M059J (cell line): Measurements from ENCODE around the gene LRRC28. TPM values are rescaled to one million over a fixed set of nuclear protein-coding genes. Genes with fewer than 3 reads are reported as not detected.
"Not testable (repeated sequence)": the region's sequence is repeated elsewhere in the genome, so short reads cannot be mapped to it uniquely, and the experiment has no call there.

Source experiments
- DNase-seq: peaks from one replicate; pipeline ENCODE4 v3.0.0-alpha.2; 2012; ENCODE audit warnings: low read depth
- total RNA-seq: library from RNA; depleted of rRNA; stranded (reverse); fragments of >200 nt; shearing (Covaris generic); gene quantifications from 2 replicates; pipeline ENCODE4 v1.2.3, GENCODE V29; 2014

The LRRC28 gene
- total RNA-seq, 1 experiment from 2014 or later, result 19.9 TPM

DNA sequence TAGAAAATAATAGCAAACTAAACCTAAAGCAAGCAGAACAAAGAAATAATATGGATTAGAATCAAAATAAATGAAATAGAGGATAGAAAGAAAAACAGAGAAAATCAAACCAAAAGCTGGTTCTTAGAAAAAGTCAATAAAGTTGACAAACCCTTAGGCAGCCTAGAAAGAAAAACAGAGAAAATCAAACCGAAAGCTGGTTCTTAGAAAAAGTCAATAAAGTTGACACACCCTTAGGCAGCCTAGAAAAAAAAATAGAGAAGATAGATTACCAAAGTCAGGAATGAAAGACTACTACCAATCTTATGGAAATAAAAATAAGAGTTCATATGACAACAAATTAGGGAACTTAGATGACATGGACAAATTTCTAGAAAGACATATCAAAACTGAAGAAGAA lies 142.4 kb downstream of the LRRC28 start:
- DNase-seq, result no peak

- no peak for DNase-seq
These were observed 145.1 kb downstream of the LRRC28 start for GRCh38 chr15:99396375-99396774.

DNA sequence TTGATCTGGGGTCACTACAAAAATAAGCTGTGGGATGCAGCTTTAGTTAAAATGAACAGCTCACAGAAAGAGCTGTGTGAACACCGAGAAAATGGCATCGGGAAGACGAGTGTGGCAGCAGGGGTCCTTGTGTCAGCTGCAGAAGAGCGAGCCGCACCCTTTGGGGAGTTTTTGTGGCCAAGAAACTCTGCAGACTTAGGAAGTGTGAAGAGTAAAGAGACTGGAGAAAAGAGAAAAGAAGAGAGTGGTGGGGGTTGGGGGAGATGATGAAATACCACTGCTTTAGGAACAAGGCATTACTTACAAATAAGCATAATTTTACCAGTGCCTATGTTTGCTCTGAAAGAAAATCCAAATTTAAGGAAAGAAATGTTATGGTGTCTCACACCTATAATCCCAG lies 147.8 kb downstream of the LRRC28 start:
- no peak for DNase-seq

DNA sequence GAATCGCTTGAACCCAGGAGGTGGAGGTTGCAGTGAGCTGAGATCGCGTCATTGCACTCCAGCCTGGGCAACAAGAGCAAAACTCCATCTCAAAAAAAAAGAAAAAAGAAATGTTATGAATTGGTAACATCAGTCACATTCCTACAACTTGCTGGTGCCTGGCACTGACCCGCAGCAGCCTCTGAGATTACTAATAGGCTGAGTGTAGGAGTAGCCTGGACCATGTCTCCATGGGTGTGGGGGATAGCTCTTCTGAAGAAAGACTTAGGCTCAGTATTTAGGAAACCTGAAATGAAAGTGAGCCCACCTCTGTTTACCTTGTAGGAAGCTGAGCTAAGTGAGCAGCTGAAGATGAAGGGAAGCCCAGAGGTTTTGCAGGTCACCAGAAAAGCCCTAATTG lies 148.3 kb downstream of the LRRC28 start:
- no peak for DNase-seq

GRCh38 chr15:99401216-99401615 lies 149.9 kb downstream of the LRRC28 start:
- DNase-seq, result not testable (repeated sequence)

DNA sequence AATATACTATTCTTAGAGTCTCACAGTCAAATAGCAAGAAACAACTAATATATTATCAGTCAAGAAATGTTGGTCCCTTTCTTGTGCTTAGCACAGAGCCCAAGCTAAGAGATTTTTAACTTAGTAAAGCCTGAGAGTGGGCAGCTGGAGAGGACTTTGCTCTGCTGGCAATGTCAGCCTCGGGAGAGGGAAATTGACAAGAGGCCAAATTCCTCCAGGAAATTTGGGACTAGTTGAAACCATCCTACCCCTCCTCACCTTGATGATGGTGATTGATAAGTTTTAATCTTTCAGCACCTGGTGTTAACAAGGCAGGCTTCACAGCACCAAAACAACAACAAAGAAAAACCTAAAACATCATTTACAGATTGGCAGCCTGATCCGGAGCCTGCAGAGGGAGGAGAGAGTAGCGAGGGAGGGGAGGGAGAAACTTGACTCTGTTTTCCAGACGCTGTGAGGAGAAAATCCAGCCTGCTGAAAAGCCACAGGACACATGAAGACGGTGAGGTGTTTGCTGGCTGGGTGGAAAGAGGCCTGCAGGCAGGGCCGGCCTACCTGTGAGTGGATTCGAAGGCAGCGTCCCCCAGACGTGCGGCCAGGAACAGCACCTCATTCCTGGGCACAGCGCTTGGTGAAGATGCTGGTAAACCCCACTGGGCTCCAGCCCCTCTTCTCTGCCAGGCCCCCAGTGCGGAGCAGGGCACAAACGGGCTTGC lies 150.9 kb downstream of the LRRC28 start:
- DNase-seq, result no peak

DNA sequence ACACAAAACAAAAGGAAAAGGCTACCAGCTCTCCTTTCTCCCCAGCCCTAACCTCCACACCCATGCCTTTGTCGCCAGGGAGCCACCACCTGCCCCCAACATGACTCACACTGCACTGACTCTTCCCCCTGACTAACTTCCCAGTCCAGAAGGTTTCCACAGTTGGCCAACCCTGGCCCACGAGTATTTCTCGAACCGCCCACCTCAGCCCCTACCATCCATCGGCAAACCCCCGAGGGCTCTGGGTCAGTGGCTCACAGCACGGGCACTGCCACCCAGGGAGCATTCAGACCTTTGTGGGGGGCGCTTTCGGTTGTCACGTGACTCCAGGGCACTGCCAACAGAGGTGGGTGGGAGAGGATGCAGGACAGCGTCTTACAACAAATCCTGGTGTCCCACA lies 152.3 kb downstream of the LRRC28 start:
- DNase-seq, result peak; percentile 26

GRCh38 chr15:99404454-99404853 lies 153.2 kb downstream of the LRRC28 start:
- no peak for DNase-seq

- DNase-seq, result no peak
These were observed 154.8 kb downstream of the LRRC28 start for GRCh38 chr15:99406120-99406519.

DNA sequence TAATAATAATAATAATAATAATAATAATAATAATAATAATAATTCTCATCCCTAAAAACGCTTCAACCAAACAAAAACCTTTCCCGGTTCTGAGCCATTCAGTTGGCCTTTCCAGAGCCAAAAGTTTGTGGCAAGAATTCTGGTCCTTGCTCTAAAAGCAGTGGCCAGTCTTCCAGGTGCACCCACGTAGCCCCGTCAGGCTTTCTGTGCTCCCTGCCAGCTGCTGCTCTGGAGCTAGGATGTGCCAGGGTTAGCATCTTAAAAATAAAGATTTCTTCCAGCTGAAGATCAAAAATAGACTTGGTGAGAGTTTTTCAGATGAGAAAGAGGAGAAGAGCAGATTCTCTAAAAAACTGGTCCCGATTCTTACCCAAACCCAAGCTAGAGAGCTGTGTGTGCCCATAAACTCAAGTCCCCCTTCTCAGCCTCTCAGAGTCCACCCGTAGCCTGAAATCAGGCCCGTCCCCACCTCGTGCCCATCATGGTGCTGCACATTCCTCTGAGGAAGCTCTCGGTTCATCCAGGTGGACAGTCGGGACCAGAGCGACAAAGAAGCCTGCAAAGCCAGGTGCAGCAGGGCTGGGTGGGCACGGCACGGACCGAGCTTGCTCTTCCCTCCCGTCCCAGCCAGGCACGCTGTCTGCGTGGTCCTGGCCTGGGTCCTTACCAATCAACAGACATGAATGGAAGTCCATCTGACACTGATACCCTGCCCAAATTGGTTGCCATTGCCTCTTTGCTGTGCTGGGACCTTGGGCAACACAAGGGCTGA lies 155.6 kb downstream of the LRRC28 start:
- no peak for DNase-seq

DNA sequence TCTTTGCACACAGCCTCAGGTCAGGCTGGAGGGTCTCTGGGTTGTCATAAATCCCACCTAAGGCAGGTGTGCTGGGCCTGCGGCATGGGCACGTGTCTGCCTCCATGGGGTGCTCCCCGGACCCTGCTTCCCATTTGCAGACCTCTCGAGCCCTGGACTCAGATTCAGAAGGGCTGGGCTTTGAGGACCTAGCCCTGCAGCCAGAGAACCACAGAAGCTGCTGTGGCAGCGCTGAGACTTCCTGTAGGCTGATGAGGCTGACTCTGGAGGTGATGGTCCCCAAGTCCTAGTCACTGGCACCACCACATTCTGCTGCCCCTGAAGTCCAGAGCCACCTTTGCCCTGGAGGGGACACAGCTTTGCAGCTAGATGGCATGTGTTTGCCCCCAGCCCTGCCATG lies 156.4 kb downstream of the LRRC28 start:
- DNase-seq, result no peak

- DNase-seq, result peak; percentile 83
These were observed 157.2 kb downstream of the LRRC28 start for GRCh38 chr15:99408236-99409096.

DNA sequence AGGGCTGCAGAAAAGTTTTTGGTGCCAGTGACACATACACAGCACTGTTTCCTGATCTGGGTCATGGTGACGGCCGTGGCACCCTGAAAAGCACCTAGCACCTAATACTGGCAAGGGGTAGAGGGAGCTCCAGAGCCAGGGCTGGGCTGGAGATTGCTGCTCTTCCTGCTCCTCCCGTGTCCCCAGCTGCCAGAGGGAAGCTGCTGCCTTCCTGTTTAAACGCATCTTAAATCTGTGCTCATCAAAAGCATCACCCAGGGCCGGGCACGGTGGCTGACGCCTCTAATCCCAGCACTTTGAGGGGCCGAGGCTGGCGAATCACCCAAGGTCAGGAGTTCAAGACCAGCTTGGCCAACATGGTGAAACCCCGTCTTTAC lies 157.8 kb downstream of the LRRC28 start:
- DNase-seq, result peak; percentile 69

DNA sequence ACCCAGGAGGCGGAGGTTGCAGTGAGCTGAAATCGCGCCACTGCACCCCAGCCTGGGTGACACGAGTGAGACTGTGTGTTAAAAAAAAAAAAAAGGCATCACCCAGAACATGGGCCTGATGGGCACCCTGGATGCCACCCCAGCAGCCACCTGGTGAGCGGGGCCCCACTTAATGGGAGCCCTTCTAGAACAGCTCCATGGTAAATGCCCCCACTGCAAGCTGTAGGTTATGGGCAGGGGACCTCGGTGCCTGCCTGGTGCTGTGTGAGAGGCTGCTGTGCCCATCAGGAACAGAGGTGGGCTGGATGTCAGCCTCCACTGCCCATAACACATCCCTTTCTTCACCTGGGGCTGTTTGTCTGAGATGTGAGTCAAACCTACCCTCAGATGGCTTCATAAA lies 158.3 kb downstream of the LRRC28 start:
- no peak for DNase-seq

GRCh38 chr15:99410477-99410876 lies 159.2 kb downstream of the LRRC28 start:
- DNase-seq, result no peak

DNA sequence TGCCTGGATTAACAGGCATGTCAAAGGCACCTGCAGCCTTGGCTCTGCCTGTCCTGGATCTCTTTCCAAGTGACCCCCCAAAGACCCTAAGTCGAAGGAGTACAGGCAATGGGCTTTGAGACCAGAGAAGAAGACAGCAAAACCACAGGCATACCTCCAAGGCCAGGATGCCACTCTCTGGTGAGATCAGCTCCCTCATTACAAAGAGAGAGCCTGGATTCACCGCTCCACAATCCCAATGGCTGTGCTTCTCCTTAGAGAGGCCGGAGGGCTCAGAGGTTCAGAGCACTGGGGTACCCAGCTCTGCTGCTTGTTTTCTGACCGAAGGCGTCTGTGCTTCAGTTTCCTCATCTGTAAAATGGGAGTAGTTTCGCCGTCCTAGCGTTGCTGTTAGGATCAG lies 160.0 kb downstream of the LRRC28 start:
- DNase-seq, result no peak

DNA sequence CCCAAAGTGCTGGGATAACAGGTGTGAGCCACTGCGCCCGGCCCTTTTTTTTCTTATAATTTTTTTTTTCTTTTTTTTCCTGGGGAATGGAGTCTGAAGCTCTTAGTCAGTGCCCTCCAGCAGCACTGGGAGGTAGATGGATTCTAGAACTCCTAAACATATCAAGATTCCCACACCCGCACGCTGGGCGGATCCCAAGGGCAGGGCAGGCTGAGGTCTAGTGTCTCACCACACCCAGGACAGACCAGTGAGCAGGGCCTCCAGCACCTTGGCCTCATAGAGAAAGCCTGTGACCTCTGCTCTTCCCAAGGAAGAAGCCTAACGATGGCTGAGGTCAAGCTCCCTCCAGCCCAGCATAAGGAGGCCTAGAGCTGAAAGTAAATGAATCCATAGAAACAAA lies 160.8 kb downstream of the LRRC28 start:
- DNase-seq, result no peak

DNA sequence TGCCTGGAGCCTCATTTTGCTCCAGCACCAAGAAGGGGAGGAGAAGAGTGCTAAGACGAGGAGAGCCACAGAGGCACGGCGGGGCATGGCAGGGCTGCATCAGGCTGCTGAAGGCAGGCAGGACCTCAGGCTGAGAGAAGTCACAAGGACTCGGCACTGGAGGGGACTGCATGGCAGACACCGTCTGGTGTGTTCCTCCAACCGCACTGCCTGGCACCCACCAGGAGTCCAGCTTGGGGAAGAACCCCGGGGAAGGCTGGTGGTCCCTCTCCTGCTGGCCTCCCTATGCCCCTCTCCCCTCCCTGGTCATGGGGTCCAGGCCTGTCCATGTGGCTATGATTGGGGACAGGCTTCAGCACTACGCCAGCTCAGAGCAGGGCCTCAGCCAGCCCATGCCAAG lies 161.3 kb downstream of the LRRC28 start:
- no peak for DNase-seq

GRCh38 chr15:99413955-99414754 lies 162.9 kb downstream of the LRRC28 start:
- no peak for DNase-seq

DNA sequence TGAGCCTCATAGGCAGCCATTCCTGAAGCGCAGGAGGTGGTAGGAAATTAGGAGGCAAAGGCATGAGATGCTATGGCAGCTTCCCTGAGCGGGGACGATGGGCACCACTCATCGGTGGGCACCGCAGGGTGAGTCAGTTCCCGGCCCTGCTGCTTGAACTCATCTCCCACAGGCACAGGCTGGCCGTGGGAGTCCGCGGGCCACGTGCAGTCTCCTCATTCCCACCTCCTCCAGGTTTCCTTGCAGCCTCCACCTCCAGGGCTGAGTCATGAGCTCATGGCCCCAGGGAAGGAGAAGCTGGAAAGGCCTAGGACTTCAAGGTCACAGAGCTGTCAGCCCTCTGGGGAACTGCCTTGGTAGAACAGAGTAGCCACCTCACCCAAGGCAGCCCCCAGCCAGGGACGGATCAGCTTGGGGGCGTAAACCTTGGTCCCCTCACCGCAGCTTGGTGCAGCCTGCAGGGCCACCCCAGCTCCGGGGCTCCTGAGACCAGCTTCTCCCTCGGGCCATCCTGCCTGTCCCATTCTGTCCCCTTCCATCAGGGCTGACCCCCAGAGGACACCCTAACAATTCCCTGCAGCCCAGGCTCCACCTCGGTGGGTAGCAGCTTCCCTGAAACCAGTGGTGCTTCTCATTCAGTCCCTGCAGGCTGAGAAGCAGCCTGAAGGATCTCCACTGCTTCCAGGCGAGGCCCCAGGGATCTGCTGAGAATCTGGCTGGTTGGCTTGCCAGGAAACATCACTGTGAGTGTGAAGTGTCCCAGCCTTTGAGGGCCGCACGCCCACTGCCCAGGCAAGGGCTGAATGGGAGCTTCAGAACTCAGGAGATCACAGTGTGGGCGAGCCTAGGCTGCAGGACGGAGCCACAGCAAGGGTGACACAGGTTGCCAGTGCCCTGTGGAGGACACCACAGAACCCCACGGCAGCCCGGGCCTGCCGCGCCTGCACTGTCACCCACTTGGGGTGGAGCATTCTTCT lies 163.8 kb downstream of the LRRC28 start:
- DNase-seq, result peak; percentile 71
